HG02678 (cell line): ENCODE data around the gene CAPRIN2.

Experiments used
- ATAC-seq: cut with Tn5 transposase; IDR thresholded peaks from one replicate; pipeline ENCODE4 v1.9.1; 2021; ENCODE audit warnings: mild to moderate bottlenecking, moderate library complexity; ENCODE audit not compliant: unreplicated experiment

Gene CAPRIN2

GRCh38 chr12:30706476-30706875 lies 48.3 kb downstream of the CAPRIN2 start:
- no peak for ATAC-seq

GRCh38 chr12:30701056-30701455 lies 53.7 kb downstream of the CAPRIN2 start:
- ATAC-seq, result no peak

GRCh38 chr12:30700216-30700900 lies 54.4 kb downstream of the CAPRIN2 start:
- ATAC-seq, result no peak

GRCh38 chr12:30698346-30698745 lies 56.4 kb downstream of the CAPRIN2 start:
- ATAC-seq, result no peak

GRCh38 chr12:30696943-30697342 lies 57.8 kb downstream of the CAPRIN2 start:
- no peak for ATAC-seq

- ATAC-seq, result no peak
Measured at GRCh38 chr12:30696486-30696885, 58.3 kb downstream of the CAPRIN2 start.

- peak; percentile 29 for ATAC-seq
Measured at GRCh38 chr12:30696103-30696408, 58.7 kb downstream of the CAPRIN2 start.

GRCh38 chr12:30695199-30696102 lies 59.3 kb downstream of the CAPRIN2 start, which contains the start of gene IPO8:
IPO8 (minus strand) TSS chr12:30695869; CDS start chr12:30695647, 222 bp downstream.
- ATAC-seq, result peak; percentile 83

GRCh38 chr12:30694412-30695198 lies 60.1 kb downstream of the CAPRIN2 start:
- ATAC-seq, result peak; percentile 39

GRCh38 chr12:30692470-30692869 lies 62.3 kb downstream of the CAPRIN2 start:
- ATAC-seq, result no peak

GRCh38 chr12:30691122-30691879 lies 63.5 kb downstream of the CAPRIN2 start:
- no peak for ATAC-seq

GRCh38 chr12:30687265-30687986 lies 67.3 kb downstream of the CAPRIN2 start:
- no peak for ATAC-seq

GRCh38 chr12:30679241-30679640 lies 75.5 kb downstream of the CAPRIN2 start:
- ATAC-seq, result no peak

GRCh38 chr12:30678221-30678620 lies 76.5 kb downstream of the CAPRIN2 start:
- ATAC-seq, result no peak

- no peak for ATAC-seq
Measured at GRCh38 chr12:30661210-30661609, 93.5 kb downstream of the CAPRIN2 start.
